GM19025 (cell line): ENCODE data around the gene OPA3.
"Not testable (repeated sequence)": the region's sequence is repeated elsewhere in the genome, so short reads cannot be mapped to it uniquely, and the experiment has no call there.

Experiments
- ATAC-seq: cut with Tn5 transposase; IDR thresholded peaks from one replicate; pipeline ENCODE4 v1.9.1; 2021; ENCODE audit warnings: mild to moderate bottlenecking, low read depth, moderate library complexity; ENCODE audit not compliant: unreplicated experiment

OPA3 gene

DNA sequence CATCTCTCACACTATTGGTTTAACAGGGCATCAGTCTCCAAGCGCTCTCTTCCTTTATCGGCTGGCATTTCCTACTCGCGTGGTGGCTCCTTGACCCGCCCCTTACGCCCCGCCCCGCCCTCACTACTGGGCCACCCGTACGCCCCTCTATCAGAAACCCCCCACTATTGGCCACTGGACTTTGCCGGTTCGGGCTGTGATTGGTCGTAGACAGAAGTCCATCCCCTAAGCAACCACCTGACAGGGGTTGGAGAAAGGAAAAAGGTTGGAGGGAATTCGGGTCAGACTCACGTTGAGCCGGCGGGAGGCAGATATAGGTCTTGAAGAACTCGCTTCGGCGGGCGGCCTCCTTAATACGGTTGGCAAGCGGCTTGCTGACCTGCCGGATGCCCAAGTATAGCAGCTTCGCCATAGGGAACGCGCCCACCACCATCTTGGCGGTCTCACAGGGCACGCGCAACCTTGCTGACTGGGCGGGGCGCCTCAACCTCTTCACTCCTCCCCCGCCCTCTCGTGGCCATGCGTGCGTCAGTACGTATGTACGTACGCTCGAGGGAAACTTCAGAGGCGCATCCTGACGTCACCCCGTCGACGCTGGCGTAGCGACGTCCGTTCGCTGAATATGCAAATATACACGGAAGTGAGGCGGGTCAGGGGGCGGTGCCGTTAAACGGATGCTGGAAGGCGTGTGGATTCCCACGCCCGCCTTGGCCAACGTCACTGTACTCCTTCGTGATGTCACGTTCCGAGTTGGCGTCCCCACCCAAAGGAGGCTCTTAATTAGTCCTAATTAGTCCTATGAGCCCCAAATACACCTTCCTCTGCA lies at the start of gene OPA3:
Gene OPA3 (minus strand): TSS at position 471 of the 826 bp plus-strand sequence. CDS start 38 bp downstream, at position 433.
- ATAC-seq: peak; percentile 87

DNA sequence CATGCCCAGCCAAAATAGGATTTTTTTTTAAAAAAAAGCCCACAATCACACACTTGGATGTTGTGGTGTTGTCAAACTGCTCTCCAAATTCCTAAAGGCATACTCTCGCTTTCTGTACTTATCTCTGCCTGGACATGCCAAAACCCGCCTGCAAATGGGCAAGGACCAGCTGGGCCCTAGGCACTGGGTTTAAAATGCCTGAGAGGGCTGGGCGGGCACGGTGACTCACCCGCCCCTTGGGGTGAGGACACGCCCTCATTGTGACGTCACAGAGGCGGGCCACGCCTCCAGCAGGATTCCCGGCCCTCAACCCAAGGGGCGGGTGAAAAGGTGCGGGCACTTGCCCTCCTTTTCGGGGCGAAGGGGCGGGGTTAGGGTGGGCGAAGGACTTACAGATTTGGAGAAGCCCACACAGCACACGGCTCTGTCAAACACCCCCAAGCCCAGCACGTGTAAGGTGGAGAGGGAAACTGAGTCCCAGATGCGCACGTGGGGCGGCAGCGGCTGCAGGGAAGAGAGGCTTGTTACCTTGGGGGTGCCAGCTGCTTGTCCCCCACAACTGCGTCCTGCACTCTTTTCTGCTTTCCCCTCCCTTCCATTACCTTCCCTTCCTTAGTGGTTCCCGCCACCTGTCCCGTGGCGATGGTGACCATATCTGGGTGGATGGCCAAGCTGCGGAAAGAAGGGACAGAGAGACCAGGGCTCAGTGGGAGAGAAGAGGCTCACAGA lies 48.0 kb upstream of the OPA3 start:
- no peak for ATAC-seq

- ATAC-seq: no peak
Observed at GRCh38 chr19:45630463-45630862, 45.9 kb upstream of the OPA3 start.

- no peak for ATAC-seq
Observed at GRCh38 chr19:45629704-45630103, 45.1 kb upstream of the OPA3 start.

- not testable (repeated sequence) for ATAC-seq
Observed at GRCh38 chr19:45628219-45628618, 43.6 kb upstream of the OPA3 start.

GRCh38 chr19:45623984-45624383 lies 39.4 kb upstream of the OPA3 start:
- no peak for ATAC-seq

DNA sequence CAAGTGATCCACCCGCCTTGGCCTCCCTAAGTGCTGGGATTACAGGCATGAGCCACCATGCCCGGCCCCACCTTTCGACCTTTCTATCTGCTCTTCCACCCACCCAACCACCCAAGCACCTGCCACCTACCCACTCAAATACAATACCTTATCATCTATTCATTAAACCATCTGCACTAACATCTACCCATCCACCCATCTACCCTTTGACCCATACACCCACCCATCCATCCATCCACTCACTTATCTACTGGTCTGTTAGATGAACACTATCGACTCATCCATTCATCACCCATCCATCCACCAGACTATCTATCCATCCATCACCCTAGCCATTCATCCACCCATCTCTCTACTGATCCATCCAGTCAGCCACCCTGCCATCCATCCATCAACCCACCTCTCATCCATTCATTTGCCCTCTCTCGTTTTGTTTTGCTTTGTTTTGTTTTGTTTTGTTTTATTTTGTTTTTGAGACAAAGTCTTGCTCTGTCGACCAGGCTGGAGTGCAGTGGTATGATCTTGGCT lies 37.4 kb upstream of the OPA3 start:
- ATAC-seq: no peak

DNA sequence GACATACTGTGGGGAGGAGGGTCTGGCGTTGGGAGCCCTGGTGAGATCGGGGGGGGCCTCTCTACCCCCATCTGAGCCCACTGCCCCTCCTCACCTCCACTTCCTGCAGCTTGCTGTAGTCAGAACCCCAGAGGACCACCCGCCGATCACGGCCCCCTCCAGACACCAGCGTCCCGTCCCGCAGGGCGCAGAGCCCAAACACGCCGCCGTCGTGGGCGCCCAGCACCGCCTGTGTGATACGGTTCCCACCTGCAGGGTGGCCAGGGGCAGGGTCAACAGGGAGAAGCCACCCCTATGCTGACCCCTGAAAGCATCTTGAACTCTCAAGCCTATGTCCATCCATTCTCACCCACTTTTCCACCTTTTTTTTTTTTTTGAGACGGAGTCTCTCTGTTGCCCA lies 36.8 kb upstream of the OPA3 start:
- no peak for ATAC-seq

DNA sequence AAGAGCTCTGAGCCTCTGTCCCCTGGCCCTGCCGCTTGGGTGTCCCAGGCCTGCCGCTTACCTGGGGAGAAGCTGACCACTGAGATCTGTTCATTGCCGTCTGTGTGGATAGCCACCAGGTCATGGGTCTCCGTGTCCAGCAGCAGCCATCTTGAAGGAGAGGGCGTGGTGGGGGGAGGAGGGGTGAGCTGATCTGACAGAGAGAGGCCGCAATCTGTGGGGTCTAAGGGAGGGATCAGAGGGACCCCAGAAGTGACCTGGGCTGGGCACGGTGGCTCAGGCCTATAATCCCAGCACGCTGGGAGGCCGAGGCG lies 32.1 kb upstream of the OPA3 start:
- no peak for ATAC-seq

DNA sequence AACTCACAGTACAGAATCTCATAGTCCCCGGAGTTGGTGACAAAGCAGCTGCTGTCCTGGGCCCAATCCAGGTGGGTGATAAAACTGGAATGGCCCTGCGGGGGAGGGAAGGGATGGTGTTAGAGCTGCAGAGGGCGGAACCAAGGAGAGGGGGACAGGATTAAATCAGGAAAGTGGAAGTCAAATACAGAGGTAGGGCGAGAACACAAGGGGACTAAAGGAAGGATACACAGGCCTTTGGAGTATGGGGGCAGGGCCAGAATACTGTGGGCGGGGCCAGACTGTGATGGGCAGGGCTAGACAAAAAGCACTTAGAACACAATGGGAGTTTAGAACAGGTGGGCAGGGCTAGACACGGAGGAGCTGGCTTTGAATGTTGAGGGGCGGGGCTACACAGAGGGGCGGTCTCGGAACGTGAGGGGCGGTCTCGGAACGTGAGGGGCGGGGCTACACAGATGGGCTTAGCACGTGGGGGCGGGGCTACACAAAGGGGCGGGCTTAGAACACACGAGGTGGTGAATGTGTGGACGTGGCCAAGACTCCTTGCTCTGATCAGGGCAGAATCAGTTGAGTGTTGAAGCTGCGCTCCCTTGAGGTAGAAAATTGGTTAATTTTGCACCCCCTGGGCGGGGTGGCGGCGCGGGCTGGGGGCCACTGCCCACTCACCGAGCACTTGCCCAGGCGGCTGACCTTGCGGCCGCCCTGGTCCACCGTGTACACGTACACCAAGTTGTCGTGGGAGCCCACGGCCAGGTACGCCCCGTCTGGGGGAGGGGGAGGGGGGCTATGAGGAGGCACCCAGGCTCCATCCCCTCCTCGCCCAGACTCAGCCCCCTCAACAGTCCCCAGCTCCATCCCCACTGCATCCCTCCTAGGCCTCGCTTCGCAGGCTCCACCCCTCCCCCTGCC lies 31.4 kb upstream of the OPA3 start:
- ATAC-seq: no peak

DNA sequence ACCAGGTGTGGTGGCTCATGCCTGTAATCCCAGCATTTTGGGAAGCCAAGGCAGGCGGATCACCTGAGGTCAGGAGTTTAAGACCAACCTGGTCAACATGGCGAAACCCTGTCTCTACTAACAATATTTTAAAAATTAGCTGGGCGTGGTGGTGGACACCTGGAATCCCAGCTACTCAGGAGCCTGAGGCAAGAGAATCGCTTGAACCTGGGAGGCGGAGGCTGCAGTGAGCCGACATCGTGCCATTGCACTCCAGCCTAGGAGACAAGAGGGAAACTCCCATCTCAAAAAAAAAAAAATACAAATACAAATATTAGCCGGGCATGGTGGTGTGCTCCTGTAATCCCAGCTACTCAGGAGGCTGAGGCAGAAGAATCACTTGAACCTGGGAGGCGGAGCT lies 30.5 kb upstream of the OPA3 start:
- ATAC-seq: not testable (repeated sequence)

- ATAC-seq: peak; percentile 70
Observed at GRCh38 chr19:45613926-45614725, 29.5 kb upstream of the OPA3 start.

GRCh38 chr19:45608948-45609347 lies 24.3 kb upstream of the OPA3 start:
- no peak for ATAC-seq

DNA sequence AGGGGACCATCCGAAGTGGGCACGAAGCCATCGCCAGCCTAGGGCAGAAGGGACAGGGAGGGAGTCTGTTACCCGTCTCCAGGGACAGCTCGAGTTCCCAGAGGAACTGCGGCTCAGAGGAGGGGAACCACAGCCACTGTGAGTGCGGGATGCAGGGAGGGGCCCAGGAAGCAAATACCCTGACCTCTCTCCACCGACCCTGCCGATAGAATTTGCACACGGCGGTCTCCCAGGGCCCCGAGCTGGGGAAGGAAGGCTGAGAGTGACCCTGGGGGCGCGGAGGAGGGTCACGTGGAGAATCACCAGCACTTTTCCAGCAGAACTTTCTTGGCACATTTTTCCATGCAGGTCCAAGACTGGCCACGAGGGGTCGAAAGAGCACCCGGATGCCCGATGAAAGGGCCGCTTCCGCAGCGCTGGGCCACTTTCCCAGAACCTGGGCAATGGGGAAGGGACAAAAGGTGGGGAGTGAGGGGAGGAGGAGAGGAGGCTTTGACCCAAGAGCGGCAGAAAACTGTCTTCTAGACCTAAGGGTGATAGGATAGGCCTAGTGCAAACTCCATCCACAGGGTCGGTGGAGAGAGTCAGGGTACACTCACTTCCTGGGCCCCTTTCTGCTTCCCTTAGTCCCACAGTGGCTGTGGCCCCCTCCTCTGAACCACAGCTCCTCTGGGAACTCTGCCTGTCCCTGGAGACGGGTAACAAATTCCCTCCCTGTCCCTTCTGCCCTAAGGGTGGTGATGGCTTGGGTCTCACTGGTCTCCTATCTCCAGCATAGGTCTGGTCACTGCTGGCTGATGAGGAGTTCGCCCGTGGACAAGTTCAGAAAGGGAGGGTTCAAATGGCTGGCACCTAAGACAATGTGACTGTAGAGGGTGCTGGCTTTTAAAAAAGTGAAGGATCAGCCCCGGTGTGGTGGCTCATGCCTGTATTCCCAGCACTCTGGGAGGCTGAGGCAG lies 22.7 kb upstream of the OPA3 start:
- ATAC-seq: no peak

DNA sequence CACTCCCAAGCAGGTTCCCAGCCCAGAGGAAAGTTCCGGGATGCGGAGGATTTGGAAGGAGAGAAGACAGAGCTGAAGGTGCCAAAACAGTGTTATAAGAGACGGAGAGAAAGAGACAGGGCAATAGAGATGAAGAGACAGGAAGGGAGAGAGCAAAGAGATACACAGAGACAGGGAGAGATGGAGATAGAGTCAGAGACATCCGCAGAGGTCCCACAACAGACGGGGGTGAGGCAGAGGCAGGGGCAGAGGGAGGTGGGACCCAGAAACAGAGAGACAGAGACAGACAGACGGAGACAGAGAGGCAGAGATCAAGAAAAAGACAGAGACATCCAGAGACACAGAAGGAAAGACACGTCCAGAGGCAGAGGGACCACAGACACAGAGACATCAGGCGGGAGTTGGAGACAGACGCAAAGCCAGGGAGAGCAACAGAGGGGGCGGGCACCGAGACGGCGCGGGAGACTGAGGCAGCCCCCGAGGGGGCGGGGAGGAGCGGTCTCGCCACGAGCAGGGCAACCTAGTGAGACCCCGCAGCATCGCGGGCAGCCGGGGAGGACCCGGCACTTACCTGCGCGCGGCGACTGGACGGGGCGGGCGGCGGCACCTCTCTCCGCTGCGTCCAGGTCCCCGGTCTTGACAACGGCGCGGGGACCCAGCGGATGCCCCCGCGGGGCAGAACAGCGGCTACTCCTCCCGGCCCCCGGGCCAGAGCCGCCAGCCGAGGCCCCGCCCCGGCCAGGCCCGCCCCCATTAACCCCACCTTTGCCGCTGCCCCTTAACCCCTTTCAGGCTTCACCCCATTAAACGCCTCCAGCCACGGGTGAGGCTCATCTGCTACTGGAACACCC lies 17.1 kb upstream of the OPA3 start, which contains the start of gene GPR4:
Gene GPR4 (minus strand): TSS at position 689 of the 851 bp plus-strand sequence. CDS start 10,346 bp downstream, outside the sequence.
- no peak for ATAC-seq

DNA sequence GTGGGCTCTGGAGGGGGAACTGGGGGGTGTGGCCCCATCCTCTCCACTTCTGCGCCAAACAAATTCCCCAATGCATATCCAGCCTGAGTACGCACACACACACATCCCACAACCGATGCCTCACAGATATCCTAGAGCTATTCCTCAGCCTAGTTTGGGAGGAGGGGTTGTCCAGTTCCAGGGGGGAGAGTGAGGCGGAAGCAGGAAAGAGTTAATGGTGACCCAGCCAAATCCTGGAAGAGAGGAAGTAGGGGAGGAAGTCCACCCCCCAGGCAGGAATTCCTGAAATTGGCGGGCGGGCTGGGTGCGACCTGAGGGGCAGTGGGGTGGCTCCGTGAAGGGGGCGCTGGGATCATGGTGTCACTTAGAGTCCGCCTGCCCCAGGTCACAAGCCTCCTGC lies 16.5 kb upstream of the OPA3 start:
- ATAC-seq: no peak

DNA sequence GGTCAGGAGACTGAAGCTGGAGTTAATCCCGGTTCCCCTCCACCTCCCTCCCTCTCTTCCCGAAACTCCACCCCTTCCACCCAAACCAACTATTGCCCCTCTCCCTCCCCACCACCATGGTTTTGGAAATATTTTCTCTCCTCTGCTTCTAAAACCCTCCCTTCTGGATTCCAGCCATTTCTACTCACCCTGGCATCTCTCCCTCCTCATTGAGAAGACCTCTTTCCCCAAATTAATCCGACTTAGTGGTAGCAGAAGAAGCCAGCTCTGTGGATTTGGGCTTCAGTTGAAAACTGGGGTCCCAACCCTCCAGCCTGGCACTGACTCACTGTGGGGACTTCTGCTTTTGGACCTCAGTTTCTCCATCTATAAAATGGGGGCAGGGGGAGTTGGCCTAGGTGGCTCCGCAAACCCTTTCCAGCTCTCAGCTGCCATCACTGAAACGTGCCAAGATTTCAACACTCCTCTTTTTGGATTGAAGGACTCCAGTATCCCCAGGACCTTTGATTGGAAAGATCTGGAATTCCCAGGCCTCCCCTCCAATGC lies 15.8 kb upstream of the OPA3 start:
- ATAC-seq: no peak
